Keratinocyte (primary cell): ENCODE measurements around the gene ZNF24.

Experiments used
- EZH2 ChIP-seq: IDR thresholded peaks from one replicate; pipeline ENCODE4 v1.6.1; 2012; ENCODE audit warnings: inconsistent platforms, mild to moderate bottlenecking, low read length, moderate library complexity
- TF ChIP-seq, protein P1 (sequence below), 3 experiments: IDR thresholded peaks in 1 of 3; conservative IDR thresholded peaks in 1 of 3; optimal IDR thresholded peaks in 1 of 3; 2 replicates in 2 of 3; 3 replicates in 1 of 3; pipeline versions ENCODE3 to v1.5.1; 2011; ENCODE audit warnings: low read length in 3 of 3, mild to moderate bottlenecking in 3 of 3, moderate library complexity in 2 of 3, control low read depth in 1 of 3, inconsistent platforms in 1 of 3; ENCODE audit not compliant: insufficient read depth in 2 of 3; ENCODE audit errors: extremely low read depth in 1 of 3

DNA sequence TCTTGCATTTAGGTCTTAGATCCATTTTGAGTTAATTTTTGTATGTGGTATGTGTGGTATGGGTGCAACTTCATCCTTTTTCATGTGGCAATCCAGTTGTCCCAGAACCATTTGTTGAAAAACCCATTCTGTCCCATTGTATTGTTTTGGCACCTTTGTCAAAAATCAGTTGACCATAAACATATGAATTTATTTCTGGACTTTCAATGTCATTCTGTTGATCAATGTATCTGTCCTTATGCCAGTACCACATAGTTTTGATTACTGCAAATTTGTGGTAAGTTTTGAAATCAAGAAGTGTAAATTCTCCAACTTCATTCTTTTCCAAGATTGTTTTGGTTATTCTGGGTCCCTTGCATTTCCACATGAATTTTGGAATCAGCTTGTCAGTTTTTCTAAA is 49.5 kb upstream of the ZNF24 start:
- TF ChIP-seq, protein P1, sequence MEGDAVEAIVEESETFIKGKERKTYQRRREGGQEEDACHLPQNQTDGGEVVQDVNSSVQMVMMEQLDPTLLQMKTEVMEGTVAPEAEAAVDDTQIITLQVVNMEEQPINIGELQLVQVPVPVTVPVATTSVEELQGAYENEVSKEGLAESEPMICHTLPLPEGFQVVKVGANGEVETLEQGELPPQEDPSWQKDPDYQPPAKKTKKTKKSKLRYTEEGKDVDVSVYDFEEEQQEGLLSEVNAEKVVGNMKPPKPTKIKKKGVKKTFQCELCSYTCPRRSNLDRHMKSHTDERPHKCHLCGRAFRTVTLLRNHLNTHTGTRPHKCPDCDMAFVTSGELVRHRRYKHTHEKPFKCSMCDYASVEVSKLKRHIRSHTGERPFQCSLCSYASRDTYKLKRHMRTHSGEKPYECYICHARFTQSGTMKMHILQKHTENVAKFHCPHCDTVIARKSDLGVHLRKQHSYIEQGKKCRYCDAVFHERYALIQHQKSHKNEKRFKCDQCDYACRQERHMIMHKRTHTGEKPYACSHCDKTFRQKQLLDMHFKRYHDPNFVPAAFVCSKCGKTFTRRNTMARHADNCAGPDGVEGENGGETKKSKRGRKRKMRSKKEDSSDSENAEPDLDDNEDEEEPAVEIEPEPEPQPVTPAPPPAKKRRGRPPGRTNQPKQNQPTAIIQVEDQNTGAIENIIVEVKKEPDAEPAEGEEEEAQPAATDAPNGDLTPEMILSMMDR (optimal IDR thresholded peaks at IDR 0.05 in 1 of 3, IDR thresholded peaks at IDR 0.05 in 1 of 3, conservative IDR thresholded peaks at IDR 0.05 in 1 of 3; ENCODE audit: extremely low read depth in 1 of 3, insufficient read depth in 2 of 3, low read length in 3 of 3), result no peak
- no peak for TF ChIP-seq EZH2
